IMR-90 (cell line): Measurements from ENCODE around the gene UGT8.

ENCODE experiments used
- CTCF ChIP-seq: conservative IDR thresholded peaks from 2 replicates; pipeline ENCODE4 v1.5.1; 2012; ENCODE audit warnings: mild to moderate bottlenecking, low read depth, low read length, improper control_type of control experiment
- FOS ChIP-seq: fragments of 150-350 bp; IDR thresholded peaks from 2 replicates; pipeline ENCODE4 v1.6.1; 2016; ENCODE audit warnings: low read depth, low read length
- MXI1 ChIP-seq: IDR thresholded peaks from 2 replicates; pipeline ENCODE4 v1.6.1; 2012; ENCODE audit warnings: low read depth, mild to moderate bottlenecking, low read length, moderate library complexity, borderline replicate concordance
- SMC3 ChIP-seq: fragments of 150-350 bp; IDR thresholded peaks from 2 replicates; pipeline ENCODE4 v1.6.1; 2016; ENCODE audit warnings: low read depth, mild to moderate bottlenecking, antibody characterized with exemption, low read length, moderate library complexity

GRCh38 chr4:114597410-114598115 lies 1.0 kb upstream of the UGT8 start:
- no peak for TF ChIP-seq SMC3
- no peak for TF ChIP-seq CTCF
- TF ChIP-seq MXI1: no peak
- no peak for TF ChIP-seq FOS
